AG04450 (cell line): ENCODE results near the gene GTF2E1. TPM values are rescaled to one million over a fixed set of nuclear protein-coding genes. Genes with fewer than 3 reads are reported as not detected.

Experiments
- CTCF ChIA-PET: fragments of 300-600, 350-600 bp; formaldehyde crosslinking; extraction: SDS; loops from one replicate; lab custom pipeline; 2022; ENCODE audit warnings: antibody characterized with exemption, inconsistent platforms; lab: Charles Lee
- POLR2A ChIA-PET: fragments of 350-600 bp; formaldehyde crosslinking; extraction: SDS; loops from one replicate; lab custom pipeline; 2021; ENCODE audit warnings: antibody characterized with exemption, inconsistent platforms; lab: Yijun Ruan, JAX
- DNase-seq: peaks from one replicate; pipeline ENCODE4 v3.0.0-alpha.2; 2011; ENCODE audit warnings: low read depth, low spot score
- H3K27ac ChIP-seq: one replicate; pipeline ENCODE4 v1.5.1; 2012; ENCODE audit warnings: low read depth, low read length, control low read depth
- H3K27me3 ChIP-seq: one replicate; pipeline ENCODE4 v1.6.0; 2012; ENCODE audit warnings: low read length; ENCODE audit not compliant: control insufficient read depth, insufficient read depth
- H3K4me3 ChIP-seq: 2 replicates; pipeline ENCODE4 v1.5.1; 2011; ENCODE audit warnings: mild to moderate bottlenecking, low read depth, low read length, control low read depth
- H3K9me3 ChIP-seq: 2 replicates; pipeline ENCODE4 v1.5.1; 2012; ENCODE audit warnings: low read length; ENCODE audit not compliant: control insufficient read depth, insufficient read depth
- polyA plus RNA-seq: library from polyadenylated mRNA; depleted of rRNA; stranded (reverse); fragments of >200 nt; gene quantifications from 2 replicates; pipeline ENCODE4 v1.2.3, GENCODE V29; 2011
- TF ChIP-seq, protein P1 (sequence below): IDR thresholded peaks from 2 replicates; pipeline ENCODE4 v1.5.1; 2011; ENCODE audit warnings: low read depth, low read length, control low read depth, inconsistent platforms

Gene GTF2E1
- polyA plus RNA-seq, 1 experiment = 15.5 TPM

- CTCF ChIA-PET = interaction anchor here (1.4 to 3.8 kb wide), 3 partner anchors 231 to 240 kb away, joined by 3 to 21 read pairs (median 9); no protein-coding TSS in a partner anchor
- TF ChIP-seq, protein P1, sequence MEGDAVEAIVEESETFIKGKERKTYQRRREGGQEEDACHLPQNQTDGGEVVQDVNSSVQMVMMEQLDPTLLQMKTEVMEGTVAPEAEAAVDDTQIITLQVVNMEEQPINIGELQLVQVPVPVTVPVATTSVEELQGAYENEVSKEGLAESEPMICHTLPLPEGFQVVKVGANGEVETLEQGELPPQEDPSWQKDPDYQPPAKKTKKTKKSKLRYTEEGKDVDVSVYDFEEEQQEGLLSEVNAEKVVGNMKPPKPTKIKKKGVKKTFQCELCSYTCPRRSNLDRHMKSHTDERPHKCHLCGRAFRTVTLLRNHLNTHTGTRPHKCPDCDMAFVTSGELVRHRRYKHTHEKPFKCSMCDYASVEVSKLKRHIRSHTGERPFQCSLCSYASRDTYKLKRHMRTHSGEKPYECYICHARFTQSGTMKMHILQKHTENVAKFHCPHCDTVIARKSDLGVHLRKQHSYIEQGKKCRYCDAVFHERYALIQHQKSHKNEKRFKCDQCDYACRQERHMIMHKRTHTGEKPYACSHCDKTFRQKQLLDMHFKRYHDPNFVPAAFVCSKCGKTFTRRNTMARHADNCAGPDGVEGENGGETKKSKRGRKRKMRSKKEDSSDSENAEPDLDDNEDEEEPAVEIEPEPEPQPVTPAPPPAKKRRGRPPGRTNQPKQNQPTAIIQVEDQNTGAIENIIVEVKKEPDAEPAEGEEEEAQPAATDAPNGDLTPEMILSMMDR = no peak
- Histone ChIP-seq H3K4me3 (no peak overlapping the region), H3K27ac (no peak overlapping the region), H3K27me3 (no peaks in the 10 kb centered on the region), H3K9me3 (no peaks in the 10 kb centered on the region)
- POLR2A ChIA-PET = no interaction called here
- no peak for DNase-seq
These were observed 55.8 kb downstream of the GTF2E1 start for GRCh38 chr3:120798346-120798745.

DNA sequence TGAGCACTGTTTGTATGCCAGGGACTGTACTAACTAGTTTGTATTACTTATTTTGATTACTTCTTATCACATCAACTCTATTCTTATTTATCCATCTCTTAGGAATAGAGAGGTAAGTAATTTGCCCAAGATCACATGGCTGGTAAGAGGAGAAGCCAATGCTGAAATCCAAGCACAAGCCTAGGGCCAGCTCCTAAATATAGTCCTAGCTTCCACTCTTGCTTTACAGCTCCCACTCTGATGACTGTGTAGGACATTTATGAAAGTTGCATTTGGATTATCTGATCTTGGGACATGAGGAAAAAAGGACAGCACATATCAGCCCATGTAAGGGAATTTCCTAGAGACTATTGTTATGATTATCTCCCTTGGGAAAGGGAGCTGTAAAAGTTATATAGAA is 58.1 kb downstream of the GTF2E1 start:
- ChIA-PET CTCF (interaction anchor here (1.0 to 3.8 kb wide), 4 partner anchors 233 to 242 kb away, joined by 3 to 21 read pairs (median 4); no protein-coding TSS in a partner anchor), POLR2A (no interaction called here)
- TF ChIP-seq, protein P1 = no peak

GRCh38 chr3:120801484-120801883 is 58.9 kb downstream of the GTF2E1 start:
- H3K27ac ChIP-seq = no peak overlapping the region
- POLR2A ChIA-PET = no interaction called here
- DNase-seq = no peak
- no peak overlapping the region for H3K4me3 ChIP-seq
- TF ChIP-seq, protein P1 = no peak
- no peaks in the 10 kb centered on the region for H3K27me3 ChIP-seq
- CTCF ChIA-PET = interaction anchor here (1.3 to 1.5 kb wide), 2 partner anchors 234 to 241 kb away, joined by 3 to 4 read pairs; no protein-coding TSS in a partner anchor
- H3K9me3 ChIP-seq = no peaks in the 10 kb centered on the region

More for the DNA sequence above, 58.1 kb downstream of the GTF2E1 start:
- no peaks in the 10 kb centered on the region for H3K27me3 ChIP-seq
- DNase-seq = no peak
- H3K4me3 ChIP-seq = no peak overlapping the region
- no peaks in the 10 kb centered on the region for H3K9me3 ChIP-seq
- no peak overlapping the region for H3K27ac ChIP-seq

- DNase-seq = no peak
- POLR2A ChIA-PET = no interaction called here
These were observed 60.4 kb downstream of the GTF2E1 start for GRCh38 chr3:120802916-120803315.

GRCh38 chr3:120816728-120817127 is 74.2 kb downstream of the GTF2E1 start:
- TF ChIP-seq, protein P1 = no peak
- Histone ChIP-seq H3K27ac (no peak overlapping the region), H3K27me3 (peaks cover 6% of the 10 kb centered on the region), H3K4me3 (no peak overlapping the region), H3K9me3 (no peaks in the 10 kb centered on the region)
- DNase-seq = no peak
- ChIA-PET CTCF (interaction anchor here (1.1 to 1.2 kb wide), 2 partner anchors 22 to 255 kb away, joined by 4 to 6 read pairs; no protein-coding TSS in a partner anchor), POLR2A (no interaction called here)

More at GRCh38 chr3:120802916-120803315, 60.4 kb downstream of the GTF2E1 start:
- CTCF ChIA-PET = interaction anchor here (0.9 to 3.9 kb wide), 2 partner anchors 8 to 234 kb away, joined by 3 to 29 read pairs; no protein-coding TSS in a partner anchor
- Histone ChIP-seq H3K27me3 (no peaks in the 10 kb centered on the region), H3K27ac (no peak overlapping the region), H3K4me3 (no peak overlapping the region), H3K9me3 (no peaks in the 10 kb centered on the region)
- TF ChIP-seq, protein P1 = no peak
